WTC11 (cell line): Measurements from ENCODE around the gene ZNRF3. TPM values are rescaled to one million over a fixed set of nuclear protein-coding genes. Genes with fewer than 3 reads are reported as not detected.

Experiments
- ATAC-seq: fragments of 200-7000 bp; cut with Tn5 transposase; 2 replicates; pipeline ENCODE4 v1.10.0; 2021; ENCODE audit warnings: mild to moderate bottlenecking, moderate library complexity
- CTCF ChIA-PET: fragments of 300-600 bp; sonication (Branson Sonifier 250); formaldehyde crosslinking; loops from one replicate; lab custom pipeline; 2021; ENCODE audit warnings: antibody characterized with exemption; lab: Charles Lee
- POLR2A ChIA-PET: fragments of 350-600 bp; sonication (Branson Sonifier 250); formaldehyde crosslinking; loops from one replicate; lab custom pipeline; 2021; ENCODE audit warnings: antibody characterized with exemption; lab: Charles Lee
- DNase-seq: peaks from one replicate; pipeline ENCODE4 v3.0.0; 2021; ENCODE audit warnings: low spot score
- H3K27ac Mint-ChIP-seq: 2 replicates; pipeline ENCODE4 v1.8.0; 2021; ENCODE audit warnings: mixed read lengths
- H3K27me3 Mint-ChIP-seq: 2 replicates; pipeline ENCODE4 v1.8.0; 2021; ENCODE audit warnings: low read depth, mild to moderate bottlenecking, moderate library complexity, mixed read lengths
- H3K36me3 Mint-ChIP-seq: 2 replicates; pipeline ENCODE4 v1.8.0; 2021; ENCODE audit warnings: mixed read lengths
- H3K4me1 Mint-ChIP-seq: 2 replicates; pipeline ENCODE4 v1.8.0; 2022; ENCODE audit warnings: mixed read lengths
- H3K4me3 Mint-ChIP-seq: 2 replicates; pipeline ENCODE4 v1.8.0; 2021; ENCODE audit warnings: mild to moderate bottlenecking, moderate library complexity, mixed read lengths
- H3K9me3 Mint-ChIP-seq: 2 replicates; pipeline ENCODE4 v1.8.0; 2021; ENCODE audit warnings: mixed read lengths
- CREB1 ChIP-seq: sonication (generic); formaldehyde crosslinking; IDR thresholded peaks from 2 replicates; pipeline ENCODE4 v1.8.0; 2023; ENCODE audit warnings: mild to moderate bottlenecking, missing genetic modification reagents
- ELF4 ChIP-seq: sonication (generic); formaldehyde crosslinking; IDR thresholded peaks from 2 replicates; pipeline ENCODE4 v1.8.1; 2022; ENCODE audit warnings: low read depth, mild to moderate bottlenecking, moderate library complexity, missing genetic modification reagents
- GTF2I ChIP-seq: fragments of 250-450 bp; sonication (Bioruptor Pico); conservative IDR thresholded peaks from 2 replicates; pipeline ENCODE4 v1.4.0; 2021; ENCODE audit warnings: mild to moderate bottlenecking
- JUN ChIP-seq: sonication (generic); formaldehyde crosslinking; IDR thresholded peaks from 2 replicates; pipeline ENCODE4 v1.8.0; 2023; ENCODE audit warnings: mild to moderate bottlenecking, missing genetic modification reagents
- MXD4 ChIP-seq: fragments of 250-450 bp; sonication (Bioruptor Pico); IDR thresholded peaks from 2 replicates; pipeline ENCODE4 v1.8.0; 2021; ENCODE audit warnings: mild to moderate bottlenecking, moderate library complexity, borderline replicate concordance
- MYBL2 ChIP-seq: sonication (generic); formaldehyde crosslinking; IDR thresholded peaks from 2 replicates; pipeline ENCODE4 v1.8.1; 2023; ENCODE audit warnings: mild to moderate bottlenecking, moderate library complexity, missing genetic modification reagents
- NFE2L1 ChIP-seq: sonication (generic); formaldehyde crosslinking; IDR thresholded peaks from 2 replicates; pipeline ENCODE4 v1.8.1; 2023; ENCODE audit warnings: missing genetic modification reagents
- NR2C2 ChIP-seq: sonication (generic); formaldehyde crosslinking; IDR thresholded peaks from 2 replicates; pipeline ENCODE4 v1.8.0; 2022; ENCODE audit warnings: mild to moderate bottlenecking, missing genetic modification reagents
- NR3C1 ChIP-seq: sonication (generic); formaldehyde crosslinking; conservative IDR thresholded peaks from 2 replicates; pipeline ENCODE4 v1.8.1; 2023; ENCODE audit warnings: low read depth, mild to moderate bottlenecking, missing genetic modification reagents
- TCF7 ChIP-seq: sonication (generic); formaldehyde crosslinking; IDR thresholded peaks from 2 replicates; pipeline ENCODE4 v1.8.0; 2022; ENCODE audit warnings: mild to moderate bottlenecking, low read depth, missing genetic modification reagents, moderate library complexity
- USF1 ChIP-seq: sonication (generic); formaldehyde crosslinking; IDR thresholded peaks from 2 replicates; pipeline ENCODE4 v1.8.0; 2022; ENCODE audit warnings: mild to moderate bottlenecking, missing genetic modification reagents
- ZNF219 ChIP-seq: sonication (generic); formaldehyde crosslinking; IDR thresholded peaks from 2 replicates; pipeline ENCODE4 v1.8.0; 2023; ENCODE audit warnings: missing genetic modification reagents, mild to moderate bottlenecking, borderline replicate concordance
- ZNF317 ChIP-seq: sonication (generic); formaldehyde crosslinking; IDR thresholded peaks from 2 replicates; pipeline ENCODE4 v1.8.1; 2023; ENCODE audit warnings: low read depth, mild to moderate bottlenecking, moderate library complexity, missing genetic modification reagents, borderline replicate concordance
- total RNA-seq: library from RNA; stranded (reverse); gene quantifications from 3 replicates; pipeline ENCODE4 v1.2.3, GENCODE V29; 2021
- TF ChIP-seq, protein P1 (sequence below): fragments of 250-450 bp; sonication (Bioruptor Pico); IDR thresholded peaks from 2 replicates; pipeline ENCODE4 v1.9.0; 2021; ENCODE audit warnings: mild to moderate bottlenecking
- TF ChIP-seq, protein P2 (sequence below): sonication (generic); formaldehyde crosslinking; conservative IDR thresholded peaks from 2 replicates; pipeline ENCODE4 v1.8.1; 2023; ENCODE audit warnings: mild to moderate bottlenecking, low read depth, missing genetic modification reagents, moderate library complexity
- TF ChIP-seq, protein P3 (sequence below): sonication (generic); formaldehyde crosslinking; IDR thresholded peaks from 2 replicates; pipeline ENCODE4 v1.8.1; 2023; ENCODE audit warnings: mild to moderate bottlenecking, missing genetic modification reagents, borderline replicate concordance
- TF ChIP-seq, protein P4 (sequence below): sonication (generic); formaldehyde crosslinking; IDR thresholded peaks from 2 replicates; pipeline ENCODE4 v1.8.0; 2022; ENCODE audit warnings: missing genetic modification reagents
- TF ChIP-seq, protein P5 (sequence below): sonication (generic); formaldehyde crosslinking; IDR thresholded peaks from 2 replicates; pipeline ENCODE4 v1.8.1; 2022; ENCODE audit warnings: mild to moderate bottlenecking, missing genetic modification reagents, moderate library complexity, borderline replicate concordance

The ZNRF3 gene
- total RNA-seq, 1 experiment from 2014 or later: 25.4 TPM

GRCh38 chr22:28937206-28938025, 54.0 kb downstream of the ZNRF3 start:
- Mint-ChIP-seq H3K4me1 (peaks cover 68% of the 10 kb centered on the region), H3K36me3 (no peaks in the 10 kb centered on the region), H3K27ac (0 out of 2 replicates have a peak overlapping the region, but pooled peaks have one; percentile 72), H3K9me3 (no peaks in the 10 kb centered on the region), H3K27me3 (no peaks in the 10 kb centered on the region), H3K4me3 (no peak overlapping the region)
- TF ChIP-seq ZNF219 (CRISPR knock-in tag): no peak
- TF ChIP-seq, protein P1, sequence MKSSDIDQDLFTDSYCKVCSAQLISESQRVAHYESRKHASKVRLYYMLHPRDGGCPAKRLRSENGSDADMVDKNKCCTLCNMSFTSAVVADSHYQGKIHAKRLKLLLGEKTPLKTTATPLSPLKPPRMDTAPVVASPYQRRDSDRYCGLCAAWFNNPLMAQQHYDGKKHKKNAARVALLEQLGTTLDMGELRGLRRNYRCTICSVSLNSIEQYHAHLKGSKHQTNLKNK: no peak
- no peak for TF ChIP-seq CREB1
- no peak for TF ChIP-seq NR3C1 (CRISPR knock-in tag)
- no peak for TF ChIP-seq USF1 (CRISPR knock-in tag)
- no peak for TF ChIP-seq JUN
- no peak for TF ChIP-seq NR2C2
- TF ChIP-seq MYBL2 (CRISPR knock-in tag): no peak
- TF ChIP-seq NFE2L1: no peak
- TF ChIP-seq GTF2I: no peak
- TF ChIP-seq TCF7 (CRISPR knock-in tag): no peak
- TF ChIP-seq, protein P2, sequence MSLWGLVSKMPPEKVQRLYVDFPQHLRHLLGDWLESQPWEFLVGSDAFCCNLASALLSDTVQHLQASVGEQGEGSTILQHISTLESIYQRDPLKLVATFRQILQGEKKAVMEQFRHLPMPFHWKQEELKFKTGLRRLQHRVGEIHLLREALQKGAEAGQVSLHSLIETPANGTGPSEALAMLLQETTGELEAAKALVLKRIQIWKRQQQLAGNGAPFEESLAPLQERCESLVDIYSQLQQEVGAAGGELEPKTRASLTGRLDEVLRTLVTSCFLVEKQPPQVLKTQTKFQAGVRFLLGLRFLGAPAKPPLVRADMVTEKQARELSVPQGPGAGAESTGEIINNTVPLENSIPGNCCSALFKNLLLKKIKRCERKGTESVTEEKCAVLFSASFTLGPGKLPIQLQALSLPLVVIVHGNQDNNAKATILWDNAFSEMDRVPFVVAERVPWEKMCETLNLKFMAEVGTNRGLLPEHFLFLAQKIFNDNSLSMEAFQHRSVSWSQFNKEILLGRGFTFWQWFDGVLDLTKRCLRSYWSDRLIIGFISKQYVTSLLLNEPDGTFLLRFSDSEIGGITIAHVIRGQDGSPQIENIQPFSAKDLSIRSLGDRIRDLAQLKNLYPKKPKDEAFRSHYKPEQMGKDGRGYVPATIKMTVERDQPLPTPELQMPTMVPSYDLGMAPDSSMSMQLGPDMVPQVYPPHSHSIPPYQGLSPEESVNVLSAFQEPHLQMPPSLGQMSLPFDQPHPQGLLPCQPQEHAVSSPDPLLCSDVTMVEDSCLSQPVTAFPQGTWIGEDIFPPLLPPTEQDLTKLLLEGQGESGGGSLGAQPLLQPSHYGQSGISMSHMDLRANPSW (CRISPR knock-in tag): no peak
- TF ChIP-seq ZNF317 (CRISPR knock-in tag): no peak
- TF ChIP-seq, protein P3, sequence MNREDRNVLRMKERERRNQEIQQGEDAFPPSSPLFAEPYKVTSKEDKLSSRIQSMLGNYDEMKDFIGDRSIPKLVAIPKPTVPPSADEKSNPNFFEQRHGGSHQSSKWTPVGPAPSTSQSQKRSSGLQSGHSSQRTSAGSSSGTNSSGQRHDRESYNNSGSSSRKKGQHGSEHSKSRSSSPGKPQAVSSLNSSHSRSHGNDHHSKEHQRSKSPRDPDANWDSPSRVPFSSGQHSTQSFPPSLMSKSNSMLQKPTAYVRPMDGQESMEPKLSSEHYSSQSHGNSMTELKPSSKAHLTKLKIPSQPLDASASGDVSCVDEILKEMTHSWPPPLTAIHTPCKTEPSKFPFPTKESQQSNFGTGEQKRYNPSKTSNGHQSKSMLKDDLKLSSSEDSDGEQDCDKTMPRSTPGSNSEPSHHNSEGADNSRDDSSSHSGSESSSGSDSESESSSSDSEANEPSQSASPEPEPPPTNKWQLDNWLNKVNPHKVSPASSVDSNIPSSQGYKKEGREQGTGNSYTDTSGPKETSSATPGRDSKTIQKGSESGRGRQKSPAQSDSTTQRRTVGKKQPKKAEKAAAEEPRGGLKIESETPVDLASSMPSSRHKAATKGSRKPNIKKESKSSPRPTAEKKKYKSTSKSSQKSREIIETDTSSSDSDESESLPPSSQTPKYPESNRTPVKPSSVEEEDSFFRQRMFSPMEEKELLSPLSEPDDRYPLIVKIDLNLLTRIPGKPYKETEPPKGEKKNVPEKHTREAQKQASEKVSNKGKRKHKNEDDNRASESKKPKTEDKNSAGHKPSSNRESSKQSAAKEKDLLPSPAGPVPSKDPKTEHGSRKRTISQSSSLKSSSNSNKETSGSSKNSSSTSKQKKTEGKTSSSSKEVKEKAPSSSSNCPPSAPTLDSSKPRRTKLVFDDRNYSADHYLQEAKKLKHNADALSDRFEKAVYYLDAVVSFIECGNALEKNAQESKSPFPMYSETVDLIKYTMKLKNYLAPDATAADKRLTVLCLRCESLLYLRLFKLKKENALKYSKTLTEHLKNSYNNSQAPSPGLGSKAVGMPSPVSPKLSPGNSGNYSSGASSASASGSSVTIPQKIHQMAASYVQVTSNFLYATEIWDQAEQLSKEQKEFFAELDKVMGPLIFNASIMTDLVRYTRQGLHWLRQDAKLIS (CRISPR knock-in tag): no peak
- TF ChIP-seq, protein P4, sequence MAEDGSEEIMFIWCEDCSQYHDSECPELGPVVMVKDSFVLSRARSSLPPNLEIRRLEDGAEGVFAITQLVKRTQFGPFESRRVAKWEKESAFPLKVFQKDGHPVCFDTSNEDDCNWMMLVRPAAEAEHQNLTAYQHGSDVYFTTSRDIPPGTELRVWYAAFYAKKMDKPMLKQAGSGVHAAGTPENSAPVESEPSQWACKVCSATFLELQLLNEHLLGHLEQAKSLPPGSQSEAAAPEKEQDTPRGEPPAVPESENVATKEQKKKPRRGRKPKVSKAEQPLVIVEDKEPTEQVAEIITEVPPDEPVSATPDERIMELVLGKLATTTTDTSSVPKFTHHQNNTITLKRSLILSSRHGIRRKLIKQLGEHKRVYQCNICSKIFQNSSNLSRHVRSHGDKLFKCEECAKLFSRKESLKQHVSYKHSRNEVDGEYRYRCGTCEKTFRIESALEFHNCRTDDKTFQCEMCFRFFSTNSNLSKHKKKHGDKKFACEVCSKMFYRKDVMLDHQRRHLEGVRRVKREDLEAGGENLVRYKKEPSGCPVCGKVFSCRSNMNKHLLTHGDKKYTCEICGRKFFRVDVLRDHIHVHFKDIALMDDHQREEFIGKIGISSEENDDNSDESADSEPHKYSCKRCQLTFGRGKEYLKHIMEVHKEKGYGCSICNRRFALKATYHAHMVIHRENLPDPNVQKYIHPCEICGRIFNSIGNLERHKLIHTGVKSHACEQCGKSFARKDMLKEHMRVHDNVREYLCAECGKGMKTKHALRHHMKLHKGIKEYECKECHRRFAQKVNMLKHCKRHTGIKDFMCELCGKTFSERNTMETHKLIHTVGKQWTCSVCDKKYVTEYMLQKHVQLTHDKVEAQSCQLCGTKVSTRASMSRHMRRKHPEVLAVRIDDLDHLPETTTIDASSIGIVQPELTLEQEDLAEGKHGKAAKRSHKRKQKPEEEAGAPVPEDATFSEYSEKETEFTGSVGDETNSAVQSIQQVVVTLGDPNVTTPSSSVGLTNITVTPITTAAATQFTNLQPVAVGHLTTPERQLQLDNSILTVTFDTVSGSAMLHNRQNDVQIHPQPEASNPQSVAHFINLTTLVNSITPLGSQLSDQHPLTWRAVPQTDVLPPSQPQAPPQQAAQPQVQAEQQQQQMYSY: no peak
- TF ChIP-seq, protein P5, sequence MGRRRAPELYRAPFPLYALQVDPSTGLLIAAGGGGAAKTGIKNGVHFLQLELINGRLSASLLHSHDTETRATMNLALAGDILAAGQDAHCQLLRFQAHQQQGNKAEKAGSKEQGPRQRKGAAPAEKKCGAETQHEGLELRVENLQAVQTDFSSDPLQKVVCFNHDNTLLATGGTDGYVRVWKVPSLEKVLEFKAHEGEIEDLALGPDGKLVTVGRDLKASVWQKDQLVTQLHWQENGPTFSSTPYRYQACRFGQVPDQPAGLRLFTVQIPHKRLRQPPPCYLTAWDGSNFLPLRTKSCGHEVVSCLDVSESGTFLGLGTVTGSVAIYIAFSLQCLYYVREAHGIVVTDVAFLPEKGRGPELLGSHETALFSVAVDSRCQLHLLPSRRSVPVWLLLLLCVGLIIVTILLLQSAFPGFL (CRISPR knock-in tag): no peak
- TF ChIP-seq ELF4: no peak
- no peak for TF ChIP-seq MXD4 (CRISPR knock-in tag)
- ATAC-seq (no peak), DNase-seq (no peak)
- ChIA-PET POLR2A (interaction anchor here (0.7 kb wide), 1 partner anchor 104 kb away, joined by 3 read pairs; no protein-coding TSS in a partner anchor), CTCF (interaction anchor here (1.1 to 2.0 kb wide), 3 partner anchors 13 to 103 kb away, joined by 3 to 6 read pairs (median 3); no protein-coding TSS in a partner anchor)
